Cortex of kidney (tissue), 1 donor: ENCODE results near the gene IDH2.

Source experiments
- DNase-seq: peaks from one replicate; lab custom pipeline; 2025; lab: John Stamatoyannopoulos, UW

Gene IDH2

DNA sequence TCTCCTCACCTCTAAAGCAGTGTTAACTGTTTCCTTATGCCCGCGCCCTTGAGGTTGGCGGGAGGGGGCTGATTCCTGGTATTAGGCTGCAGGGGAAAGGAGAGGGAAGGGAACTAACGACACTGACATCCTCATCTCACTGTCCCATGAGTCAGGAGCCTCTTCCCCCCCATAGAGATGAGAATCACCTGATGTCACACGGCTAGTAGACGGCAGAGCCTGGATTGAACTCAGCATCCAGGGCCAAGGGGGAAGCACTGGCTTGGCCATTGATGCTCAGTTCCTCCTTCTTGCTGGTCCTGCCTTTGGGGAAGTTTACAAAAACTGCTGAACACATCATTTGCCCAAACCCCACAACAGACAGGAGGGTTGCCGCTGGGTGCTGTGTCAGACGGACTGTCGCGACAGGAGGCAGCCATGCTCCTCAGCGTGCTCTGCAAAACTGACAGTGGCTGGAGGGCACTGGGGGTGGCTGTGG lies 38.5 kb downstream of the IDH2 start:
- DNase-seq: no peak

- no peak for DNase-seq
These were observed 39.1 kb downstream of the IDH2 start for GRCh38 chr15:90062973-90063769.

DNA sequence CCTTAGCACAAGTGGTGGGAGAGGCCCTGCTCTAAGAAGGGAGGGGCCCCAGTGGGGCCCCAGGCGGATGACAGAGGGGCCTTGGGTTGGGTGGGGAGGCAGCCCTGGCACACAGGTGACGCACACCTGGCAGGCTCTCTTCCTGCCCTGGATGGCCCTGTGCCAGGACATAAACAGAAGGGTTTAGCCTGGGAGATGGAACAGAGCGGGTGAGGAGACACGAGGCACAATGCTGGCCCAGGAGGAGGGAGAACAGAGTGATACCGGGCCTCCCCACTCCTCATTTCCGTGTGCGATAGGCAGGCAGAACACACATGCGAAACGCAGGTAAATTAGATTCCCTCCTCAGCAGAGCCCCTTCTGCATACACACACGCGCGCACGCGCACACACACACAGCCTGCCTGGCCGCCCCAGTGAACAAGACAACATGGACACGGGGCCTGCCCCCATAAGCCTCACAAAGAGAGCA lies 39.8 kb downstream of the IDH2 start:
- DNase-seq: no peak

DNA sequence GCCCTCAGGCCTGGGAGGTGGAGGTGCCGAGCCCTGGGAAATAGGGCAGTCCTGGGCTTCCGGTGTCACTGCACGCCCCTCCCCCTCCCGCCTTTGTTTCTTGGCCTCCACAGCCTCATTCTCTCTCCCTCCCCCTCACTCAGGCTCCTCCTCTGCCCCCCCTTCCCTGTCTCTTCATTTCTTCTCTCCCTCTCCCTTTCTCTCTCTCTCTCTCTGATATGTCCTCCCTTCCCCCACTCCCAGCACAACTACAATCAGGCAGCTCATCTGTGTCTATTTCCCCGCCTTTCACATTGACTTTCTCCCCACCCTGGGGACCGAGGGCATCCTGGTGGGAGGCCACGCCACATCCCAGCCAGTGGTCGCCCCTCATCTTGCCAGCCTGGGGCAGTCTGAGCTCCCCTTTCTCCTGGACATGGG lies 40.2 kb downstream of the IDH2 start:
- DNase-seq: no peak

GRCh38 chr15:90060797-90061196 lies 41.5 kb downstream of the IDH2 start:
- DNase-seq: no peak

GRCh38 chr15:90059208-90059985 lies 42.9 kb downstream of the IDH2 start:
- DNase-seq: no peak

- DNase-seq: no peak
These were observed 43.5 kb downstream of the IDH2 start for GRCh38 chr15:90058775-90059174.

DNA sequence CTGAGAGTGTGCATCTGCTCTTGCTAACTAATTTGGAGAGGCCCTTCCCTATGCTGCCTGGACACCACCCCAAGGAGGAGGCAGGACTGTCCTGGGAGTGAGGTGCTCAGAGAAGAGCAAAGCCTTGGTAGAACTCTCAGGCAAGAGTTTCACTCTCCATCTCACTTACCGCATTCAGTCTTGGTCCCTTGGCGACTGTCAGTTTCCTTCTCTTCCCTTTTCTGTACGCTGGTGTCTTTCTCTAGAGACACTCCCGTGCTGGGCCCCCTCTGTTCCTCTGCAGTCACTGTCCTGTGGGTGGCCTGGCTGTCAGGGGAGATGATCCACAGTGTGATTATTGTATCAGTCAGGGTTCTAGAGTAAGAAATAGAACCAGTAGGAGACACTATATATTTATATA lies 44.0 kb downstream of the IDH2 start:
- DNase-seq: no peak

- DNase-seq: no peak
These were observed 45.7 kb downstream of the IDH2 start for GRCh38 chr15:90056529-90056928.

GRCh38 chr15:90055182-90055581 lies 47.1 kb downstream of the IDH2 start:
- DNase-seq: no peak

DNA sequence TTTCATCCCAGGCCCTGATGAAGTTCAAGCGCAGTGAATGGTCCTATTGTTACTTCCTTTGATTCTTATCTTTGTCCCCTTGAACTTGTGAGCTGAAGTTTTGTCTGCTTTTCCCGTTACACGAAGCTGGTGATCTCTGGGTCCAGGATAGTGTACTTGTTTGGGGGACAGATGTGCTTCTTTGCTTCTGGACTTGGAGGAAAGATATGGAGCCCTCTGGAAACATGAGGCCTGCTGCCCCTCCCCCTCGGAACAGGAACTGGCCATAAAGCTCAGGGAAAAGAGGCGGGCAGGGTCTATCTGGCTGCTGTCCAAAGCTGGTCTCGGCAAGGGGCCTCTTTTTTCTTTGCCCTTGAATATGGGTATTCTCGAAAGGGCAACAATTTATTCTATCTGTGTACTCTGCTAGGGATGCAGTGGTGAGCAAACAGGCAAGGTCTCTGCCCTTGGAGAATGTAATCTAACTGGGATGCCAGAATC lies 47.6 kb downstream of the IDH2 start:
- no peak for DNase-seq

DNA sequence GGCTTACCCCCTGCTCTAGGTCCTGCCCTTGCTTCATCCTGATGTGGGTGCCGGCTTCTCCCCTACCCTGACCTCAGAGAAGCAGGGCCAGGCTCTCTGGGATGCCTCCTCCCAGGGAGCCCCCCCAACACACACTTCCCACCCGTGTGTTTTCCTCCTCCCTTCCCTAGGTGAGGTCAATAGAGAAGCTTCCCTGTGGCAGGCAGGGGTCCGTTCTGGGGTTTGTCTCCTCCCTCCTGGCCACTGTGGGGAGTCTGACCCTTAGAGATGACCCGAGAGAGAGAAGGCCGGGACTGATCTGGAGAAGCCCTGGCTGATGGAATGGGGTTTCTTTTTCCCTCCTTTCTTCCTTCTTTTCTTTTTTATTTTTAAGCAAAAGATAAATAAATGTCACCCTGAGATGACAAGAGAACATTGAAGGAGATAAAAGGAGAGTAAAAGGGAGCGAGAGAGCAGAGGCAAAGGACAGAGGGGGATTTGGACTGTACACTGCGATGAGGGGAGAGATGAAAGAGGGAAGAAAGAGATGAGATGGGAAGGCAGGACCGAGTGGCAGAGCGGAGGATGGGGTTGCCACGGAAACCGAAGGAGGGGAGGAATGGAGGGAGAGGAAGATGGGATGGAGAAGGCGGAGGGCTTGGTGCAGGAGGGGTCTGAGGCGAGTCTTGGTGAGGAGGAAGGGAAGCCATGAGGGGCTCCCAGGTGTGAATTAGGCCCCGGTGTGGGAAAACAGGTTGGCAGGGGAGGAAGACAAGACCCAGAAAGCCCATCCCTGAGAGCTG lies 48.4 kb downstream of the IDH2 start:
- DNase-seq: no peak

GRCh38 chr15:90051874-90052273 lies 50.4 kb downstream of the IDH2 start:
- no peak for DNase-seq

DNA sequence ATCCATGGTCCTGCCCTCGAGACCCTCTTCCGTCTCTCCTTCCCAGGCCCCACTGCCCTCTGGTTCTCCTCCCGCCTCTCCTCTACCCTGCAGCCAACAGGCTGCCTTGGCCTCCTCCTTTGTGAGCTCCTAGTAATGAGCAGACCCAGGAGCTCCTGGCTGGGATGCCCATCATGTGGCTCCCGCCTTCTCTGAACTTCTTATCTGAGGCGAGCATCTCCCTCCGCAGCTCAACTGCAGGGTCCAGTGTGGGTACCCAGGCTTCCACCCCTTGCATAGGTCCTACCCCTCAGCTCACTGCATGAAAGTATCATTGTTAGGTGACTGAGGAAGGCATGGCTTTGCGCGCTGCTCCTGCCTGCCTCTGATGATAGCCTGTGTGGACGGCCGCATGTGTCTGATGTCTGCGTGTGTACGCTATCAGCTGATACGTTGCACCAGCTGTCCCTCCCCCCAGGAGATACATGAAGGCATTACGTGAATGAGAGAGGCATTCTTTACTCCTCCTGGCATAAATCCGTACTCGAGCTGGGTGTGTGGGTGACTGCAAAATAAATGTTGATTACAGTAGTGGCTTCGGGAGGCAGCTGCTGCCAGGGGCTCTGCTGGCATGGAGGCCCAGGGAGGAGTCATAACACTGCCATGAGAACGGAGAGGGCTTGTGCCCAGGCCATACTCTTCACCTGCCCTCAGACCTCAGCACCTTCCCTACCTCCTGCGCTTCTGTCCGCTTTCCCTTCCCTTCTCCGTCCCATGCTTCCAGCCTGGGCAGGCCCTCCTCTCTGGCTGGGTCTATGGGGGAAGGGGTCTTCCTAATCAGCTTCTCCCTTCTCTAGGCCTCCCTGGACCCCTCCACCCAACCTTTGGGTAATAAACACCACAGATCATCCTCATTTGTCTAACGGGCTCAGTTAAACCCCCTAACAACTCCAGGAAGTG lies 52.3 kb downstream of the IDH2 start:
- DNase-seq: no peak

- DNase-seq: no peak
These were observed 53.2 kb downstream of the IDH2 start for GRCh38 chr15:90049030-90049429.

DNA sequence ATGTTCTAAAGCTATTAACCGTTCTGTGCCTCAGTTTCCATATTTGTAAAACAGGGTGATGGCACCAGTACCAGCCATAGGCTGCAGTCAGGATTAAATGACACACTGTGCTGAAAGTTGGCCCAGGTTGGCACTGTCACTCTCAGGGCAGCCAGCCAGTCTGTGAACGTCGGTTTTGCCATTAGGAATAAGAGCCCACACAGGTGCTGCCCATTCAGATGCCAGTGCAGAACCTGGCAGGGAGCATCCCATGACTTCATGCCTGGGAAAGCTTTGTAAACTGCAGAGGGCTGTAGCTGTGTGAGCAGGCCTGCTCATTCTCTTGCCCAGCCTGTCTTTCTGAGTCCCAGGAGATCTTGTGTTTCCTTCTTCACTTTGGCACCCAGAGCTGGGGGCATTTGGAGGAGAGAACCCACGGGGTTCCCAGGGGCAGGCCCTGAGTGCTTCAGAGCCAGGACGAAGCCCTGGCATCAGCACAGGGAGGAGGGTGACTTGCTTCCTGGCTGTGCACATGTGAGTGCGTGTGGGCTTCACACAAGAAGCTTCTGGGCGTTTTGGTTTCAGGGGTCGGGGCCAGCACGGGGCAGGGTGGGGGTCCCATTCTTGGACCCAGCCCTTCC lies 54.2 kb downstream of the IDH2 start:
- DNase-seq: no peak

GRCh38 chr15:90046911-90047392 lies 55.3 kb downstream of the IDH2 start:
- no peak for DNase-seq

- no peak for DNase-seq
These were observed 56.0 kb downstream of the IDH2 start for GRCh38 chr15:90046289-90046688.

DNA sequence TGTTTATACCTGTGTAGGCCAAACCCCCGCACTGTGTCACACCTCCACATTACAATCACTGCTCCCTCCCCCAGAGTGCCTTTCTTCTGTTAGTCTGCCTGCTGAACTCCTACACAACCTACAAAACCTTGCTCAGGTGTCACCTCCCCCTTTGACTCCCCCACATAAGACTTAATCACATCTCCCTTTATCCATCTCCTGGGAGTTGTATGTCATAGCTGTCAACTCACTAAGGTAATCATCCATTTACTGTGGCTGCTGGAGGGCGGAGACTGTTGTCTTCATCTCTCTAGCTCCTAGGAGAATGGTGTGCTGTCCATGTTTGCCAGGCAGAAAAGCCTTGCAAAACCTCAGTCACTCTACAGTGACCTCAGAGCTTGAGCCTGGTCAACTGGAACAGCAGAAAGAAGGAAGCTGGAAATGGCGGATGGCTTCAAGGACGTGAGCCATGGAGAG lies 57.3 kb downstream of the IDH2 start:
- DNase-seq: no peak

DNA sequence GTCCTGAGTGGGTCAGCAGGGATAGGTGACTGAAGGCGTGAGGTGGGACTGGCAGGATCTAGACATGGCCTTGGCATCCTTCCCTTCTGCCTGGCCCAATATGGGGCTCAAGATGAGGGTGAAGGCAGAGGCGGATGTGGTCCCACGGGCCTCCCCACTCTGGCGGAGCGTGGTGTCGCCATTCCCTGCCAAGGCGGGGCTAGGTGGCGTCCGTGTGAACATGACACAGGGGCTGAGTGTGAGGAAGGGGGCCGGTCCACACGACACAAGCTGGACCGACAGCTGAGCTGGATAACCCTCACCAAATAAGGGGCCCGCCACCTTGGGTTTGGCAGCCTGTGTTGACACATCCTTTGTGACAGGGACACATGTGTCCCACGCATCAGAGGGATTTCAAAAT lies 58.1 kb downstream of the IDH2 start:
- DNase-seq: no peak
